22Rv1 (cell line): Measurements from ENCODE around the gene MRGPRD.

ENCODE experiments used
- ZFX ChIP-seq: fragments of 450-650 bp; IDR thresholded peaks from 2 replicates; pipeline ENCODE4 v1.6.1; 2017; ENCODE audit warnings: antibody characterized with exemption, borderline replicate concordance
- TF ChIP-seq, protein P1 (sequence below): fragments of 450-650 bp; IDR thresholded peaks from 2 replicates; pipeline ENCODE4 v1.5.1; 2017; ENCODE audit warnings: mild to moderate bottlenecking

DNA sequence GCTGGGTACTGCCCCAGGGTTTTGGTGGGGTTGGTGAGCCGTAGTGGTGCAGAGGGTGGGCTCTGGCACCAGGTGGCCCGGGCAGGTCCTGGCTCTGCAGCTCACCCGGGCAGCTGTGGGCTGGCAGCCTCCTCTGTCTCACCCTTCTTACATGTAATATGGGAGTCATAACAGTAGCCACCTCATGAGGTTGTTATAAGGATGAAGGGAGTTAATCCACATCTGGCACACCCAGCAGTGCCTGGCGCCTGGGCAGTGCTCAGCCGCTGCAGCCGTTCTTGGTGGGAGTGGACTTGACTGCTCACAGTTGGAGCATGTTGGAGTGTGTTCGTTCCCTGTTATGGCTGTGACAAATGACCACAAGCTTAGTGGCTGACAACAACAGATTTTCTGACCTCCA lies 48.4 kb downstream of the MRGPRD start:
- TF ChIP-seq, protein P1, sequence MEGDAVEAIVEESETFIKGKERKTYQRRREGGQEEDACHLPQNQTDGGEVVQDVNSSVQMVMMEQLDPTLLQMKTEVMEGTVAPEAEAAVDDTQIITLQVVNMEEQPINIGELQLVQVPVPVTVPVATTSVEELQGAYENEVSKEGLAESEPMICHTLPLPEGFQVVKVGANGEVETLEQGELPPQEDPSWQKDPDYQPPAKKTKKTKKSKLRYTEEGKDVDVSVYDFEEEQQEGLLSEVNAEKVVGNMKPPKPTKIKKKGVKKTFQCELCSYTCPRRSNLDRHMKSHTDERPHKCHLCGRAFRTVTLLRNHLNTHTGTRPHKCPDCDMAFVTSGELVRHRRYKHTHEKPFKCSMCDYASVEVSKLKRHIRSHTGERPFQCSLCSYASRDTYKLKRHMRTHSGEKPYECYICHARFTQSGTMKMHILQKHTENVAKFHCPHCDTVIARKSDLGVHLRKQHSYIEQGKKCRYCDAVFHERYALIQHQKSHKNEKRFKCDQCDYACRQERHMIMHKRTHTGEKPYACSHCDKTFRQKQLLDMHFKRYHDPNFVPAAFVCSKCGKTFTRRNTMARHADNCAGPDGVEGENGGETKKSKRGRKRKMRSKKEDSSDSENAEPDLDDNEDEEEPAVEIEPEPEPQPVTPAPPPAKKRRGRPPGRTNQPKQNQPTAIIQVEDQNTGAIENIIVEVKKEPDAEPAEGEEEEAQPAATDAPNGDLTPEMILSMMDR = no peak
- no peak for TF ChIP-seq ZFX
